Measurements from ENCODE around the gene GARIN5A.
"Not testable (repeated sequence)": the region's sequence is repeated elsewhere in the genome, so short reads cannot be mapped to it uniquely, and the experiment has no call there.

GARIN5A gene

GRCh38 chr19:50486823-50487515 is 10.3 kb upstream of the GARIN5A start:
- peak; percentile 52 for DNase-seq

DNA sequence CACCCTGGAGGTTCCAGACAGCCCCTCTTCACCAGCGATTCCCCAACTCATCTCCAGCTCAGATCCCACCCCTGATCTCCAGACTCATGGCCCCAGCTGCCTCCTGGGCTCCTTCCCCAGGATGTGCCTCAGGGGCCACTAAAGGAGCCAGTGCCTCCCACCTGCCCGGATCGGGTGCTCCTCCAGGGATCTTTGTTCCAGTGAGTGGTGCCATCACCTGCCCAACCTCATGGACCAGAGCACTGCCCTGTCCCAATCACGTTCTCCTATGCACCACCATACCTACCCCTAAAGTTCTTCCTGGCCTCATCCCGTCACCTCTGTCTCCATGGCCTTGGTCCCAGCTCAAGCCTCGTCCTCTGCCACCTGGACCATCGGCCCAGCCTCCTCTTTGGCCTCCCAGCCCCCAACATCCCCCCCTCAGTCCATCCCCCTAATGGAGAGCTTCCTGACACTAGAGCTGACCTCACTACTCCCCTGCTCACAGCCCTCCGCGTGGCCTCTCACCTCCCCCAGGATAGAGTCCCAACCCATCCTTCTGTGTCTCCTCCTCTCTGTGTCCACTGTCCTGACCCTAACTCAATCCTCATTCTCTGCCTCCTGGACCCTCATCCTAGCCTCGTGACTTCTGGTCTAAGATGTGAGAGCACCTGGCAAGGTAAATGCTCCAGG is 8.8 kb upstream of the GARIN5A start:
- DNase-seq, result no peak

GRCh38 chr19:50482916-50483315 is 6.3 kb upstream of the GARIN5A start:
- DNase-seq, result no peak

GRCh38 chr19:50482271-50482855 is 5.7 kb upstream of the GARIN5A start:
- DNase-seq, result no peak

DNA sequence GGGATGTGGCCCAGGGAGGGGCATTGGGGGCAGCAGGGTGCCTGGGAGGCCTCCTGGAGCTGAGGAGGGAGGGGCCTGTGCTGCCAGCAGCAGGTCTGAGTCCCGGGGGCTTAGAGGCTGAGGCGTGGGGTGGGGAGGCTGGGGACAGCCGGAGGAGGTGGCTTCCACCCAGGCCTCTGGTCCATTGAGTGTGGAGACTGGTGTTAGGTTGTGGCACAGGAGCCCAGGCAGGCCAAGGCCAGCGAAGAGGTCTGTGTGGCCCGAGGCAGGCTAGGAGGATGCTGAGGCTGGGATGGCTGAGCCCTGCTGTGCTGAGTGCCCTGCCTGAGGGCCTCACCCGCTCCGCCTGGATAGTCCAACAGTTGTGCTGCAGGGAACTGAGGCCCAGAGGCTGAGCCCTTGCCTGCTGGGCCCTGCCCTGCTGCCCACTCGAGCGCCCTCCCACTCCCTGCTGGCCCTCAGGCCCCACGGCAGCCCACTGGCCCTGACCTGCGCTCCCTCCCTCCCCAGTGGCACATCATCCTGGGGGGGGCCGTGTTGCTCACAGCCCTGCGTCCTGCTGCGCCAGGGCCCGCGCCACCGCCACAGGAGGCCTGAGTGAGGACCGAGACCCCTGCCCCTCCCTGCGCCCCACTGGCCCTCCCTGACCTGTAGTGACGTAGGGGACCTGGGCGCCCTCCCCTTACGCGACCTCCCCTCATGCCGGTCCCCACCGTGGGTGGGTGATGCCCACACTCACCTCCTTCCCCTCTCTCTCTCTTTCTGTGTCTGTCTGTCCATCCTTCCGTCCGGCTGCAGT is 4.9 kb upstream of the GARIN5A start:
- no peak for DNase-seq

GRCh38 chr19:50480281-50481111 is 3.8 kb upstream of the GARIN5A start:
- DNase-seq, result no peak

DNA sequence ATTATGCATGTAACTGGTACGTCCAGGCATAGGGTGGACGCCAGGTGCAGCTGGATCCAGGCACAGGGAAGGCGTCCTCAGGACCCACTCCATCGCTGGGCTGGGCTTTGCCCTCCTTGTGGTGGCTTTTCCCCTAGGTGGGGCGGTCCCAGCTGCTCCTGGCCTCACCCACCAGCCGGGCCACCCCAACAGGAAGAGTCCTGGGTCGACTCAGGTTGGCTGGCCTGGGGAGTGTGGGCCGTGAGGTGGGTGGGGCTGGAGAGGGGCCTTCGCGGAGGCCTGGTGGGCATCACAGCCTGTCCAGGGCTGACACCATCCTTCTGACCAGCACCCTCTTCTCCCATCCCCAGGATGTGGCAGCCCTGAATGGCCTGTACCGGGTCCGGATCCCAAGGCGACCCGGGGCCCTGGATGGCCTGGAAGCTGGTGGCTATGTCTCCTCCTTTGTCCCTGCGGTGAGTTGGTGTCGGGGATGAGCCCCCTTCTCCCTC is 3.2 kb upstream of the GARIN5A start:
- DNase-seq, result no peak

- DNase-seq, result peak; percentile 24
Measured at GRCh38 chr19:50478901-50479715, 2.5 kb upstream of the GARIN5A start.

GRCh38 chr19:50477751-50478515 is 1.3 kb upstream of the GARIN5A start:
- no peak for DNase-seq

DNA sequence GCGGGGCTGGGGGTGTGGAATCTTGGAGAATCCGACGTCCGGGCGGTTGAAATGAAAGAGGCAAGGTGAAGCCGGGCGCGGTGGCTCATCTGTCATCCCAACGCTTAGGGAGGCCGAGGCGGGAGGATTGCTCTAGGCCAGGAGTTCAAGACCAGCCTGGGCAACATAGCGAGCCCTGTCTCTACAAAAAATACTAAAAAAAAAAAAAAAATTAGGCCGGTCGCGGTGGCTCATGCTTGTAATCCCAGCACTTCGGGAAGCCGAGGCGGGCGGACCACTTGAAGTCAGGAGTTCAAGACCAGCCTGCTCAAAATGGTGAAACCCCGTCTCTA is 225 bp upstream of the GARIN5A start:
- DNase-seq, result no peak

DNA sequence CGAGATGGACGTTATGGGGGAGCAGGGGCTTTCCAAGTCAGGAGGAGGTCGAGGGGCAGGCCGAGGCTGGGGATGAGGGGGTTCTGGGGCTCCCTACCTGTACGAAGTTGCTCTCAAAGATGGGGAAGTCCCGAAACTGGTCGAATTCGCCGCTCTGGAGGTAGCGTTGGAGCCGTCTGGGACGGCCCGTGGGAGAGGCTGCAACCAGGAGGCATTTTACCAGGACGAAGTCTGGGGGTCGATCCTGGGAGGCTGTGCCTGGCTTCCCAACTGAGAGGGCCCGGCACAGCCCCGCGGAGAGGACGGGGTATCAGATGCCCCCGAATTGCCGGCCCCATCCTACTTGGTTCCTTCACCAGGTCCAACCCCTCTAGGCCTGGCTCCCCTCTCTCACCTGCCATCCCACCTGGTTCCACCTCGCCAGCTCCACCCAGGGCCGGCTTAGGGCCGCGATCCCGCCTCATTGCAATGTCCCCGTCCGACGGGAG is 868 bp downstream of the GARIN5A start:
- DNase-seq, result no peak

GRCh38 chr19:50475101-50475568 is 1.5 kb downstream of the GARIN5A start:
- DNase-seq, result no peak

DNA sequence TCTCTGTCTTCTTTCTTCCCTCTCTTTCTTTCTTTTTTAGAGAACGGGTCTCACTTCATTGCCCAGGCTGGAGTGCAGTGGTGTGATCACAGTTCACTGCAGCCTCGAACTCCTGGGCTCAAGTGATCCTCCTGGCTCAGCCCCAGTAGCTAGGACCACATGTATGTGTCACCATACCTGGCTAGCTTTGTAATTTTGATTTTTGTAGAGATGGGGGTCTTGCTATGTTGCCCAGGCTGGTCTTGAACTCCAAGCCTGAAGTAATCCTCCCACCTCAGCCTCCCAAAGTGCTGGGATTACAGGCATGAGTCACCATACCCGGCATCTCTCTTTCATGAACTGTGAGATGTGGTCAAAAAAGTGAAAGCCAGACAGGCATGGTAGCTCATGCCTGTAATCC is 3.3 kb downstream of the GARIN5A start:
- not testable (repeated sequence) for DNase-seq

DNA sequence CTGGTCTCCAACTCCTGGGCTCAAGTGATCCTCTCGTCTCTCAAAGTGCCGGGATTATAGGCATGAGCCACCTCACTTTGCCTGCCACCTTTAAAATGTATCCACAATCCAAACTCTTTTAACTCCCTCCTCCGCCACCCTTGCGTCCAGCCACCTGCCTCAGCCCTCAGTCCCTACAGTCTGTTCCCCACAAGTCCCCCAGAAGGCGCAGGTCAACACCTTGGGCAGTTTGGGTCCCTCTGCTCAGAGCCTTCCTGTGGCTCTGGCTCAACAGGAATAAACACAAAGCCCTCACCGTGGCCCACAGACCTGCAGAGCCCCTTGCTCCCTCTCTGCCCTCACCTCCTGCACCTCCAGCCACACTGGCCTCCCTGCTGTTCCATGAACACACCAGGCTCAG is 7.8 kb downstream of the GARIN5A start:
- DNase-seq, result no peak

DNA sequence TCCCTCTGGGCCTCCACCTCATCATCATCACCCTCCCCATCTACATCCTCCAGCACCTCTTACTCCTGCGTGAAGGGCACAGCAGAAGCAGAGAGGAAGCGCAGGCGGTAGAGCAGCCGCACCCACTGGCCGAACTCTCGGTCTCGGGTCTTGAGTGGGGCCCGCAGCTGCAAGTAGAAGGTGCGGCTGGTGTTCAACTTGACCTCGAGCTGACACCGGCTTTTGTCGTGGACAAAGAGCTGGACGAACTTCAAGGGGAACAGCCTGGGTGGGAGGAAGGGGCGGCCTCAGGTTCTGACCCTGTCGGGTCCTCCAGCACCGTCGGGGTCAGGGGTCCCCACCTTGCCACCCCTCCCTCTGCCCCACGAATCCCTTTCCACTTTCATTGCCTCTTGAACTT is 9.1 kb downstream of the GARIN5A start:
- no peak for DNase-seq

DNA sequence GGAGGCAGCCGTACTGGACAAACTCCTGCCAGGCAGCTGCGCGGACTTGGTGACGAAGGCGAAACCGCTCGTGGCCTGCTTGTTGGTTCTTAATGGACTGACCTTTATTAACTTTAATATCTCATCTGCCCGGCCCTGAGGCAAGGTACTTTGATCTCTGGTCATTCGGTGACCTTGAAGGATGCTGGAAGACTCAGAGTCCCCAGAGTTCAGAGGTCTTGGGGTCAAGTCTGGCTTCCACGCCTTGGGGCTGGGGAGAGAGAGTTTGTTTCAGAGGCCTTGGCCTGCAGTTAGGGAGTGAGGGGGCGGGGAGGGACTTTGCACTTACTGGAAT is 10.0 kb downstream of the GARIN5A start:
- DNase-seq, result no peak

DNA sequence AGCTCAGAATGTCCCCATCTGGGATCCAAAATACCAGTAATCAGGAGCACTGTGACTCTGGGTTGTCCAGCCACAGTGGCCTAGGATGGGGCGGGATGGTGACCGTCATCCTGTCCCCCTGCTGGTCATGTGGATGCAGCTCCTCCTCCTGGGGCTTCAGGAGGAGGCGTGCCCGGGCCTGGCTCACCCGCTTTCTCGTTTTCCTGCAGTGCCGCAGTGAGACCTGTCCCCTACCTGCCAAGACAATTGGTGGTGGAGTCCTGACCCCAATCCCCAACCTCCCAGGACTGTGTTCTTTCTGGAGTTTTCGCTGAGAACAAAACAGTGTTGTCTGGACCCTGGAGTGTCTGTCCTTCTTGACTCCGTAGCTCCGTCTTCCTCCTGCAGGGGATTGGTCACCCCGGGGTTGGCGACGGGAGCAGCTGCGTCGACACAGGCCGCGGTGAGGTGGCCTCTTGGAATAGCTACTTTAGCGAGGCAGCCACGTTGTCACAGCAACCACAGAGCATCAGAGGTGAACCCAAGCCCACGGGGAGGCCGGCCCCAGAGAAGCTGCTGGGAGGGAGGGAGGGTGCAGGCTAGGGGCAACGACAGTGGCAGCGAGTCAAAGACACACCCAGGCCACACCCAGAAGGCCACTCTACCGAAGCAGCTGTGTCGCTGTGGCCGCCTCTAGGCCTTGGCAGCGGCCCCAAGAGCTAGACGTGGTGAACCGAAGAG is 10.5 kb downstream of the GARIN5A start:
- DNase-seq, result no peak

DNA sequence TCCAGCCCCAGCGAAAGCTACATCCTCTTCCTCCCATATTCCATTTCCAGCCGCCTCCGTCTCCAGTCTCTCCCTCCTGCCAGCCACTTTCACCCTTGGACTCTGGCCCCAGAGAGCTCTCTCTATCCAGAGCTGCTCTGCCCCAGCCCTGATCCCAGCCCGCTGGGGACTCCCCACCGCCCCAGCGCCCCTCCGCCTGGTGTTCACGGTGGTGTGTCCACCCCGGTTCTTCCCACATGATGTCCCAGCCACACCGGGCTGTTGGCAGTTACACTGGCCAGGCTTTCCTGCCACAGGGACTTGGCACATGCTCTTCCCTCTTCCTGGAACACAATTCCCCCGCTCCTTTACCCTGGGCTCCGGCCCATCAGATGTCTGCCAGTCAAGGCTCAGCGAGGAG is 11.6 kb downstream of the GARIN5A start:
- DNase-seq, result no peak

DNA sequence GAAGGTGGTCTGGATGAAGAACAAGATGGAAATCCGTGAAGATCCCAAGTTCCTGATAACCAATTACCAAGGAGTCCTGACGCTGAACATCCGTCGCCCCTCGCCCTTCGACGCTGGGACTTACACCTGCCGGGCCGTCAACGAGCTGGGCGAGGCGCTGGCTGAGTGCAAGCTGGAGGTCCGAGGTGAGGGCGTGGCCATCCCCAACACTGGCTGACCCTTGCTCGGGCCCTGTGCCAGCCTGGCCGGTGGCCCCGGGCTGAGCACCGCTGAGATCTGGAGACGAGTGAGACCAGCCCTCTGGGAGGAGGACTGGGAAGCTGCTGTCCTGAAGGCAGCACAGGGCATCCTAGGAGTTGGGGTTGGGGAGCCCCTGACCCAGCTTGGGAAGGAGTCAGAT is 12.3 kb downstream of the GARIN5A start:
- no peak for DNase-seq

DNA sequence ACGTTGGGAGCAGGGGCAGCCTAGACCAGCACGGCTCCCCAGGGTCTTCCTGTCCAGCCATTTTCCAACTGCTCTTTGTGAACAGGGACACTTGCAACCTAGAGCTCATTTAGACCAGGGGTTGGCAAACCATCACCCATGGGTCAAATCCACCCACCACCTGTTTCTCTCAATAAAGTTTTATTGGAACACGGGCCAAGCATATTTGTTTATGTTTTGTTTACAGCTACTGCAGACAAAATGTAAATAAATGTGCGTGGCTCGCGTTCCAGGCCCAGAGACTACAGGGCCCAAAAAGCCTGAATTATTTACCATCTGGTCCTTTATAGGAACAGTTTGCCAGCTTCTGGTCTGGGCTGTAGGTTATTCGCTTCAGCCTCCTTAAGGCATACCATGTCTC is 13.7 kb downstream of the GARIN5A start:
- no peak for DNase-seq
